Heart left ventricle (tissue), 16 donors: ENCODE results near the gene HGFAC. TPM values are rescaled to one million over a fixed set of nuclear protein-coding genes. Genes with fewer than 3 reads are reported as not detected.

ENCODE experiments used
- ATAC-seq, 4 donors: fragments of 200-7000 bp; cut with Tn5 transposase; one replicate each; pipeline ENCODE4 v1.9.1; 2020 to 2022; ENCODE audit warnings: moderate library complexity in 4 of 4, mild to moderate bottlenecking in 3 of 4, moderate number of reproducible peaks in 1 of 4
- DNase-seq, 5 donors: peaks; one replicate each; pipeline ENCODE4 v3.0.0-alpha.2; 2020
- H3K27ac ChIP-seq, 12 donors: fragments of 200-600 bp; sonication (generic) in 4 of 12; one replicate each; pipeline versions ENCODE4 v1.5.0 to v1.8.0; 2016 to 2022; ENCODE audit warnings: mild to moderate bottlenecking in 2 of 12
- H3K27me3 ChIP-seq, 9 donors: fragments of 200-600 bp; sonication (generic) in 2 of 9; one replicate each; pipeline versions ENCODE4 v1.5.1 to v1.8.0; 2016 to 2022; ENCODE audit warnings: mild to moderate bottlenecking in 3 of 9
- H3K36me3 ChIP-seq, 9 donors: fragments of 200-600 bp; sonication (generic) in 2 of 9; one replicate each; pipeline versions ENCODE4 v1.5.0 to v1.8.0; 2018 to 2022; ENCODE audit warnings: mild to moderate bottlenecking in 2 of 9
- H3K4me1 ChIP-seq, 12 donors: fragments of 200-600 bp; sonication (generic) in 4 of 12; one replicate each; pipeline versions ENCODE4 v1.5.0 to v1.8.0; 2016 to 2022; ENCODE audit warnings: mild to moderate bottlenecking in 3 of 12
- H3K4me3 ChIP-seq, 12 donors: fragments of 200-600 bp; sonication (generic) in 4 of 12; one replicate each; pipeline versions ENCODE4 v1.5.0 to v1.8.0; 2017 to 2022; ENCODE audit warnings: mild to moderate bottlenecking in 9 of 12, moderate library complexity in 4 of 12
- H3K9me3 ChIP-seq, 12 donors: fragments of 200-600 bp; sonication (generic) in 4 of 12; one replicate each; pipeline versions ENCODE4 v1.5.0 to v1.8.0; 2016 to 2022; ENCODE audit warnings: mild to moderate bottlenecking in 1 of 12
- CTCF ChIP-seq, 12 donors: fragments of 200-600 bp; sonication (generic) in 4 of 12; IDR thresholded peaks; one replicate each; pipeline versions ENCODE4 v1.5.0 to v1.8.0; 2018 to 2022; ENCODE audit warnings: antibody characterized with exemption in 12 of 12, mild to moderate bottlenecking in 5 of 12
- POLR2A ChIP-seq, 2 donors: fragments of 450-650 bp; IDR thresholded peaks; one replicate each; pipeline ENCODE4 v1.6.1; 2017; ENCODE audit warnings: antibody characterized with exemption in 2 of 2, mild to moderate bottlenecking in 2 of 2, moderate library complexity in 2 of 2
- WGBS, 4 donors: extraction: QIAGEN DNeasy Blood & Tissue Kit in 2 of 4; methylation state at CpG; one replicate each; pipeline versions ENCODE4 v1.1.5 to v1.1.7; 2013 to 2018; 5-methylcytosine and 5-hydroxymethylcytosine counted together
- intact Hi-C, 10 donors: fragments of 100-400 bp; cut with DNase I; formaldehyde crosslinking; loops; one replicate each; pipeline versions ENCODE4 v1.11.1 to v1.14.2; 2022
- polyA plus RNA-seq, 2 donors: library from polyadenylated mRNA; stranded (reverse); fragments of 200-250 nt; gene quantifications; one replicate each; pipeline ENCODE4 v1.2.3, GENCODE V29; 2013
- total RNA-seq, 9 donors: library from RNA; depleted of rRNA in 2 of 9; stranded (reverse); fragments of >200 nt in 2 of 9; fragmentation: NEBNext Ultra II Directional in 3 of 9; extraction: Animal tissue kit (Norgen Biotek cat#: 25700) in 3 of 9; gene quantifications; one replicate each; pipeline versions ENCODE4 v1.1.0 to v1.2.4, GENCODE V29; 2016 to 2023
- donor health status: ischemic (EF 13 %, LVEDD 7.1; RV severe dilation, severe dysfunction).
- donor health status: healthy with polysubstance abuse.
- donor health status: DM: no; HTN: yes; CAD: no.
- donor health status: DM: no; HTN: no; CAD: no.
- donor health status: ischemic (EF 25% LVEDD 6.9; RV normal size, moderate dysfunction).
- donor health status: ischemic (EF 25% LVEDD 5.7; RV mildly dilated, moderate dysfunction).
- donor health status: healthy.
- donor health status: DM: yes; HTN: yes; CAD: no.
- donor health status: ischemic (EF 35%, LVEDD 5.7; RV mildly dilated, moderate dysfunction).
- donor health status: nonischemic (EF 11% LVEDD 7.7; RV severe dilation, severe dysfunction).
- donor health status: DM: yes; HTN: yes; CAD: no.
- donor health status: PGD.
- donor health status: ischemic (EF 29% LVEDD 5.4; RV normal size, mild dysfunction).
- donor health status: nonischemic (EF 23%, LVEDD 6.1; RV moderate dilation, normal function).

Gene HGFAC
- total and polyA plus RNA-seq, 11 donors: 0.11 to 0.73 (median 0.47) TPM; not detected in 4

- Histone ChIP-seq H3K9me3 (no peaks in the 10 kb centered on the region), H3K27ac (no peak overlapping the region), H3K27me3 (no peaks in the 10 kb centered on the region), H3K4me1 (peaks cover 0 to 7% (median 0%) of the 10 kb centered on the region in 12 donors), H3K36me3 (no peaks in the 10 kb centered on the region), H3K4me3 (no peak overlapping the region)
- intact Hi-C loops: loop anchor here in 7 of 10 donors (5.0 to 10.0 kb wide), 6 partner anchors 235 to 335 kb away; no protein-coding TSS in a partner anchor
- TF ChIP-seq POLR2A (IDR thresholded peaks at IDR 0.05) (no peak), CTCF (IDR thresholded peaks at IDR 0.05) (no peak)
- WGBS, 4 donors: 64 to 74% (median 67%) methylated on average over 7 of the region's 7 CpGs
- no peak for DNase-seq
- ATAC-seq: no peak
These were observed 1.8 kb upstream of the HGFAC start for GRCh38 chr4:3440011-3440410.

GRCh38 chr4:3440979-3441500 lies 728 bp upstream of the HGFAC start:
- DNase-seq (peak in 1 of 5 donors; percentile 51), ATAC-seq (no peak)
- Histone ChIP-seq H3K27me3 (no peaks in the 10 kb centered on the region), H3K4me1 (peaks cover 0 to 7% (median 0%) of the 10 kb centered on the region in 12 donors), H3K4me3 (no peak overlapping the region), H3K9me3 (no peaks in the 10 kb centered on the region), H3K36me3 (no peaks in the 10 kb centered on the region), H3K27ac (no peak overlapping the region)
- intact Hi-C loops: loop anchor here in 7 of 10 donors (5.0 to 10.0 kb wide), 6 partner anchors 236 to 336 kb away; no protein-coding TSS in a partner anchor
- 56 to 82% (median 71%) methylated on average over 5 to 15 of the region's 15 CpGs for WGBS, 4 donors
- no peak for TF ChIP-seq POLR2A (IDR thresholded peaks at IDR 0.05)
- no peak for TF ChIP-seq CTCF (IDR thresholded peaks at IDR 0.05)

- peaks cover 0 to 7% (median 0%) of the 10 kb centered on the region in 12 donors for H3K4me1 ChIP-seq
- no peak overlapping the region for H3K27ac ChIP-seq
- H3K4me3 ChIP-seq: no peak overlapping the region
- H3K9me3 ChIP-seq: no peaks in the 10 kb centered on the region
- TF ChIP-seq CTCF (IDR thresholded peaks at IDR 0.05) (no peak), POLR2A (IDR thresholded peaks at IDR 0.05) (no peak)
- DNase-seq (peak in 1 of 5 donors; percentile 34), ATAC-seq (no peak)
- intact Hi-C loops: loop anchor here in 7 of 10 donors (2.0 to 10.0 kb wide), 8 partner anchors 96 to 338 kb away; no protein-coding TSS in a partner anchor
- 80 to 89% (median 82%) methylated on average over 13 to 14 of the region's 14 CpGs for WGBS, 4 donors
- H3K36me3 ChIP-seq: no peaks in the 10 kb centered on the region
- no peaks in the 10 kb centered on the region for H3K27me3 ChIP-seq
These were observed 741 bp downstream of the HGFAC start for GRCh38 chr4:3442460-3442958.

GRCh38 chr4:3442959-3443749 lies 1.4 kb downstream of the HGFAC start:
- no peak overlapping the region for H3K27ac ChIP-seq
- ATAC-seq (peak; percentile 45 to 67 (median 56)), DNase-seq (peak in 2 of 5 donors; percentile 30 to 79)

More at GRCh38 chr4:3442959-3443749, 1.4 kb downstream of the HGFAC start:
- Histone ChIP-seq H3K36me3 (no peaks in the 10 kb centered on the region), H3K9me3 (no peaks in the 10 kb centered on the region), H3K4me1 (peaks cover 0 to 7% (median 0%) of the 10 kb centered on the region in 12 donors), H3K4me3 (no peak overlapping the region), H3K27me3 (no peaks in the 10 kb centered on the region)
- 40 to 50% (median 45%) methylated on average over 14 to 36 of the region's 36 CpGs for WGBS, 4 donors
- TF ChIP-seq CTCF (IDR thresholded peaks at IDR 0.05): peak; percentile 90 to 99 (median 98)
- no peak for TF ChIP-seq POLR2A (IDR thresholded peaks at IDR 0.05)
- intact Hi-C loops: loop anchor here (1.0 to 10.0 kb wide), 9 partner anchors 96 to 338 kb away; no protein-coding TSS in a partner anchor
